Activated naive CD4-positive, alpha-beta T cell treated with anti-CD3 and anti-CD28 coated beads, Interleukin-2, amount 10 ng/mL, durations not matched to agents 7 days and 5 days (primary cell): Measurements from ENCODE around the gene AUNIP.
A peak's percentile ranks its signal among the peaks of the same experiment; 100 is the strongest.

Experiments used
- CTCF ChIA-PET: fragments of 350-600 bp; sonication (Branson Sonifier 250); formaldehyde crosslinking; loops from one replicate; lab custom pipeline; 2021; ENCODE audit warnings: antibody characterized with exemption; lab: Charles Lee
- DNase-seq: peaks from one replicate; pipeline ENCODE4 v3.0.0-alpha.2; 2020
- H3K27ac Mint-ChIP-seq: one replicate; pipeline ENCODE4 v1.8.0; 2021; ENCODE audit warnings: mild to moderate bottlenecking, moderate library complexity, mixed read lengths
- H3K27me3 Mint-ChIP-seq: one replicate; pipeline ENCODE4 v1.8.0; 2021; ENCODE audit warnings: mild to moderate bottlenecking, mixed read lengths
- H3K36me3 Mint-ChIP-seq: one replicate; pipeline ENCODE4 v1.8.0; 2021; ENCODE audit warnings: mixed read lengths
- H3K4me1 Mint-ChIP-seq: one replicate; pipeline ENCODE4 v1.8.0; 2021; ENCODE audit warnings: mixed read lengths
- H3K4me3 Mint-ChIP-seq: one replicate; pipeline ENCODE4 v1.8.0; 2021; ENCODE audit warnings: mild to moderate bottlenecking, moderate library complexity, mixed read lengths
- H3K9me3 Mint-ChIP-seq: one replicate; pipeline ENCODE4 v1.8.0; 2021; ENCODE audit warnings: mixed read lengths

AUNIP gene

DNA sequence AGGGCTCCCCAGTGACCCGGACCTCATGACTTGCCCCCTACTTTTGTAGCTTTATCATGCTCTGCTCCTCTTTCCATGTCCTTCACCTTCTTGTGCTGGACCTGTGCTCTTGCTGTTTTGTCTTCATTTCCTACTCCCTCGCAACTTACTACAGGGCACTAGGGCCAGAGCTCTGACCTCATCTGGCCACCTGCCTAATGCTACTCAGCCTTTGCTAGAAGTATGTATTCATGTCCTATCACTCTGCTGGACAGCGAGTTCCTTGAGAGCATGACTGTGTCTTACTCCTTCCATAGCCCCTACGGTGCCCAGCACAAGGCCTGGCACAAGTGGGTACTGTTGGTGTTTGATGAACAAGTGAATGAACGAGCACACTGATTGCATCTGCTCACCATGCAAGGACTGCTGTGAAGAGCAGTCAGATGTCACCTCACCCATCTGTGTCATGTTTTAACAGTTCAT lies 37.6 kb downstream of the AUNIP start:
- Mint-ChIP-seq H3K27ac (peak overlapping the region; percentile 94), H3K4me1 (peaks cover 47% of the 10 kb centered on the region), H3K9me3 (no peaks in the 10 kb centered on the region), H3K36me3 (peaks cover 18% of the 10 kb centered on the region), H3K4me3 (peak overlapping the region; percentile 95), H3K27me3 (no peaks in the 10 kb centered on the region)
- no peak for DNase-seq
- CTCF ChIA-PET = interaction anchor here (0.8 to 2.3 kb wide), 2 partner anchors 75 to 208 kb away, joined by 3 to 8 read pairs; no protein-coding TSS in a partner anchor

DNA sequence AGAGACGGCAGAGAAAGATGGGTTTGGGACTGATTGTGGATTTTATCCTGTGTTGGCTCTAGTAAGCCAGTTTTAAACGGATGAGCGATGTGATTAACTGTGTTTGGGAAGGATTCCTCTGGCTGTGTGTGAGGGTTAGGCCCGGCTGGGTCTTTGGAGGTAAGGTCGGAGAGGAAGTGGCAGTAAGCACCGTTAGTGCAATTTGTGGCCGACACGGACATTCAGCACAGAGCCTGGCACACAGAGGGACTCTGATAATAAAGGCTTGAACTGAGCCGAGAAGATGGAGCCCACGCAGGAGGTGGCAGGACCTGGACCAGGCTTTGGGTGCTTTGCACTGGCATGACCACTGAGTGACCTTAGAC lies 38.2 kb downstream of the AUNIP start:
- no peak for DNase-seq
- peaks cover 15% of the 10 kb centered on the region for H3K36me3 Mint-ChIP-seq
- H3K4me1 Mint-ChIP-seq = peaks cover 51% of the 10 kb centered on the region
- no peaks in the 10 kb centered on the region for H3K27me3 Mint-ChIP-seq
- H3K9me3 Mint-ChIP-seq = no peaks in the 10 kb centered on the region
- peak overlapping the region; percentile 95 for H3K4me3 Mint-ChIP-seq
- CTCF ChIA-PET = interaction anchor here (2.3 kb wide), 1 partner anchor 75 kb away, joined by 8 read pairs; no protein-coding TSS in a partner anchor
- H3K27ac Mint-ChIP-seq = peak overlapping the region; percentile 94

DNA sequence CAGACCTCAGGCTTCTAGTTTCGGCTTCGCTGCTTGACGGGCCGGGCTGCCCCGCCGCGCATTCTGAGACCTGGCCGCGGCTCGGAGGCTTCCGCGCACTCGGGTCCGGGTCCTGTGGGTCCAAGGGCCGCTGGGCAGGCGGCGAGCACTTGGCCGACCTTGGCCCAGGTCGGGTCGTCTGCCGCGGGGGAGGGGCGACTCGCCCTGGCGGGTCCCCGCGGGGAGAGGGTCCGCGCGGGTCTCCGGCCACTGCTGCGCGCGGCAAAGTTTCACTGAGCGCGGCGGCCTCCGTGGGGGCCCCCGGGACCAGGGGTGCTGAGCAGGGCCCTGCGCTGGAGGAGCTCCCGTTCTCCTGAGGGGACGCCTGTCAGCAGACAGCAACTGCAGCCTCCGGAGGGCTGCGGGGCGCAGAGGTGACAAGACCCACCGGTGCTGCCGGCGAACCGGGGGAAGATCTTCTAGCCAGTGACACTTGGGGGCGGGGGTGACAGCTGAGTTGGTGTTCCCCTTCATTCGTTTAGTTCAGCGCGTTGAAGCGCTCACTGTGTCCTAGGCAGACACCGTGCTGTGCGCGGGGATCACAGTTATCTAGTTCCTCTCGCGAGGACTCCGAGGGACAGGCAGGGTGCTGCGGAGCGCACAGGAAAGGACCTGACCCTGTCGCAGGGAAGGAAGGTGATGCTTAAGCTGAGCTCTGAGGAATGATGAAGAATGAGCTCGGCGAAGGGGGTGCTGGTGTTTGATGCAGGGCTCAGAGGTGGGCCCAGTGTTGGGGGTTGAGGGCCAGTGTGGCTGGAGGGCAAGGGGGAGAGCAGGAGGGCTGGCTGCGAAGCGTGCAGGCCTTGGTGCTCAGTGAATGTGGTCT lies 38.8 kb downstream of the AUNIP start:
- Mint-ChIP-seq H3K9me3 (no peaks in the 10 kb centered on the region), H3K4me3 (peak overlapping the region; percentile 97), H3K36me3 (peaks cover 14% of the 10 kb centered on the region), H3K27ac (peak overlapping the region; percentile 94), H3K4me1 (peaks cover 51% of the 10 kb centered on the region), H3K27me3 (no peaks in the 10 kb centered on the region)
- DNase-seq = peak; percentile 88
- CTCF ChIA-PET = interaction anchor here (1.0 to 1.2 kb wide), 2 partner anchors 10 to 75 kb away, joined by 3 to 4 read pairs; no protein-coding TSS in a partner anchor

DNA sequence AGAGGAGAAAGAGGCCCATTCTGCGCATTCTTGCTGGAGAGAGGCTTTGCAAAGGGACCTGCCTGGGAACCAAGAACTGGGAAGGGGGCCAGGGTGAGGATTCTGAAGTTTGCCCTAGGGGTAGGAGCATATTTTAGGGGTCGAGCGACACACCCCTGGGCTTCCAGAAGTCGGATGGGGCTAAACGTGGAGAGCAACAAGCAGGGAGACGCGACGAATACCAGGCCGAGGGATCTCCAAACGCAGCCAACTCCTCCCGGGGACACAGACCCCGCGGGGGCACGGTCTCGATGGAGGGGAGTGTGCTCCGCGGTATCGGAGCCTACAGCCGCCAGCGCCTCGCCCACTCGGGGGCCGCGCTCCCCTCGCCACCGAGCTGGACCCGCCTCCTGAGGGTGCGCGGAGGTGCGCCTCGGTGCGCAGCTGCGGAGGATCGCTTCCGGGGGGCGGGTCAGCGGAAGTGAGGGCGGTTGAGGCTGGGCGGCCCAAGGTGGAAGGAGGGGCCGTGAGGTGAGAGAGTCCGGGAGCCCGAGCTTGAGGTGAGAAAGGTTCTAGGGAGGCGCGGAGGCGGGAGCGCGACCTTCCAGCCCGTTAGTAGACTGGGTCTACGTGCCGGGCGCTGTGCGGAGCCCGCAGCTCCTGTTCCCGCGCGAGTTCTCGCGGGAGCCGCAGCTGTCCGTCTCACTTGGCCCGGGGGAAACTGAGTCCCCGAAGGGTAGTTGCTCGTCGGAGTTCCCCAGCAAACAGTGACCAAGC lies 39.6 kb downstream of the AUNIP start, which contains the start of gene MTFR1L:
MTFR1L (plus strand) TSS at position 464 of the 756 bp plus-strand sequence. CDS start 3,151 bp downstream, outside the sequence.
- peak; percentile 98 for DNase-seq
- peaks cover 14% of the 10 kb centered on the region for H3K36me3 Mint-ChIP-seq
- H3K27ac Mint-ChIP-seq = peak within 1 kb of the TSS; percentile 94
- CTCF ChIA-PET = interaction anchor here (0.8 to 1.2 kb wide), 3 partner anchors 9 to 178 kb away, joined by 3 to 4 read pairs (median 3); partner anchors contain the start of gene PAFAH2
- H3K4me1 Mint-ChIP-seq = peaks cover 51% of the 10 kb centered on the region
- no peaks in the 10 kb centered on the region for H3K9me3 Mint-ChIP-seq
- H3K4me3 Mint-ChIP-seq = peak within 1 kb of the TSS; percentile 97
- no peaks in the 10 kb centered on the region for H3K27me3 Mint-ChIP-seq

DNA sequence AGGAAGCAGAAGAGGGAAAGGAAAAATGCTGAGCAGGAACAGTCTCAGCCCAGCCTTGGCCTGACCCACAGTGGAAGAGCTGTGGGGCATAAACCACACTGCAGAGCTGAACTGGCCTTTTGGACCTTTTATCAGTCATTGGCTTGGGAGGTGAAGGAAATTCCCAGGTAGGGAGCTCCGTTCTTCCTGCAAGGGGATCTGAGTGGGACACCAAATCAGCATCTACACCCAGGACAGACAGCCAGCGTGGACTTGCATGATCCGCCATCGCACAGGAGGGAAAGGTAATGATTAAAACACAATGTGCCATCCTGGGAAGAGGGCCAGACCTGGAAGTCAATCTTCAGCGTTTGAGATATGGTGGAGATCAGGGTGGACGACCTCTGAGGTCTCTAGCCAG lies 40.7 kb downstream of the AUNIP start:
- Mint-ChIP-seq H3K9me3 (no peaks in the 10 kb centered on the region), H3K27me3 (no peaks in the 10 kb centered on the region), H3K4me1 (peaks cover 51% of the 10 kb centered on the region), H3K4me3 (peak overlapping the region; percentile 97), H3K36me3 (peaks cover 9% of the 10 kb centered on the region), H3K27ac (peak overlapping the region; percentile 85)
- CTCF ChIA-PET = interaction anchor here (0.9 kb wide), 1 partner anchor 125 kb away, joined by 3 read pairs; no protein-coding TSS in a partner anchor
- no peak for DNase-seq

DNA sequence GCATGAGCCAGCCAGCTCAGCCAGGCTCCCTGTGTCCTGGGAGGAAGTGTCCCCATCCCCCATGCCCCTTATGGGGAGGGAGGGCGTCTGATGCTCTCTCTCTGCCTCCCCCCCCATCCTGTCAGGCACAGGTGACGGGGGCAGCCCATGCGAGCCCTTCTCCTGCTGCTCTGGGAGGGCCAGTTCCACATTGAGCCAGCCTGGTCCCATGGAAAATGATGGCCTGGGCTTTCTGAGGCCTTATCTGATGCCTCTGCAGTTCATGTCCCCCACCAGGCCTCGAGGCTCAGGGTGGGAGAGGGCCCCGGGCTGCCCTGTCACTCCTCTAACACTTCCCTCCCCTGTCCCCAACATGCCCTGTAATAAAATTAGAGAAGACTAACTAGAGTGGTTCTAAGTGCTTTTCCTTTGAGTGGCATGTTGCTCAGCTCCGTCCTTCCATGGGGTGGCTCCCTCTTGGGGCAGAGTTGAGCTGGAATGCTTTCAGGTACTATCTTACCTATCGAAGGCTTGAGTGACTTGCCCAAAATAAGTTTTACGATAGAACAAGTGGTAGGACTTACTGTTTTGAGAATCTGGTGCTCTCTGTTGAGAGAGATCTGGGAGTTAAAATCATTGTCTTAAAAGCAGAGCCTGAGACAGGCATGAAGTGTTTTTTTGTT lies 41.3 kb downstream of the AUNIP start:
- H3K27me3 Mint-ChIP-seq = no peaks in the 10 kb centered on the region
- peak overlapping the region; percentile 85 for H3K27ac Mint-ChIP-seq
- H3K36me3 Mint-ChIP-seq = peaks cover 6% of the 10 kb centered on the region
- peaks cover 49% of the 10 kb centered on the region for H3K4me1 Mint-ChIP-seq
- peak overlapping the region; percentile 97 for H3K4me3 Mint-ChIP-seq
- no peaks in the 10 kb centered on the region for H3K9me3 Mint-ChIP-seq
- DNase-seq = no peak
- CTCF ChIA-PET = interaction anchor here (0.9 kb wide), 1 partner anchor 125 kb away, joined by 3 read pairs; no protein-coding TSS in a partner anchor

DNA sequence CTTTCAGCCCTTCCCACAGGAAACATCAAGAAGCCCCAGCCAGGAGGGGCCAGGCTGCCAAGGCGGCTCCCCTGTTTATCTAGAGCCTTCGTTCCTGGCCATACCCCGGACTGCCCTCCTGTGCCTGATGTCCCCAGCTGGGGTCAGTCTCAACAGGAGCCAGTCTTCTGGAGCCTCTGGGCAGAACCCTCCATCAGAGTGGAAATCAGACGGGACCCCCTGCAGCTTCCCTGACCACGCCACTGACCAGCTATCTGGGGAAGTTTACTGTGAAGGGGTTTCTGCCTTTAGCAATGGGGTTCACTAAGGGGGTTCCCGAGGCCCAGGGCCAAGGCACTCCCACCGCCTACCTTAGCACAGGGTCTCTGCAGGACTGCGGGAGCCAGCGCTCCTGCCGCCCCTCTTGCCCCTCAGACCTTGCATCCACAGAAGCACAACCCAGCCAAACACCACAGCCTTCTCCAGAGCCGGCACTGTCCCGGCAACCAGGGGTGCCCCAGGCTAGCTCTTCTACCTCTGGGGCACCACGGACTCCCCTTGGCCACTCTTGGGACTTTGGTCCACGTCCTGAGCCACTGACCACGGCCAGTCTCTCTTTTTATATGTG lies 43.0 kb downstream of the AUNIP start:
- H3K27me3 Mint-ChIP-seq = no peaks in the 10 kb centered on the region
- DNase-seq = no peak
- H3K9me3 Mint-ChIP-seq = no peaks in the 10 kb centered on the region
- H3K4me3 Mint-ChIP-seq = no peak overlapping the region
- peak overlapping the region; percentile 45 for H3K27ac Mint-ChIP-seq
- peaks cover 6% of the 10 kb centered on the region for H3K36me3 Mint-ChIP-seq
- H3K4me1 Mint-ChIP-seq = peaks cover 40% of the 10 kb centered on the region
- CTCF ChIA-PET = no interaction called here

DNA sequence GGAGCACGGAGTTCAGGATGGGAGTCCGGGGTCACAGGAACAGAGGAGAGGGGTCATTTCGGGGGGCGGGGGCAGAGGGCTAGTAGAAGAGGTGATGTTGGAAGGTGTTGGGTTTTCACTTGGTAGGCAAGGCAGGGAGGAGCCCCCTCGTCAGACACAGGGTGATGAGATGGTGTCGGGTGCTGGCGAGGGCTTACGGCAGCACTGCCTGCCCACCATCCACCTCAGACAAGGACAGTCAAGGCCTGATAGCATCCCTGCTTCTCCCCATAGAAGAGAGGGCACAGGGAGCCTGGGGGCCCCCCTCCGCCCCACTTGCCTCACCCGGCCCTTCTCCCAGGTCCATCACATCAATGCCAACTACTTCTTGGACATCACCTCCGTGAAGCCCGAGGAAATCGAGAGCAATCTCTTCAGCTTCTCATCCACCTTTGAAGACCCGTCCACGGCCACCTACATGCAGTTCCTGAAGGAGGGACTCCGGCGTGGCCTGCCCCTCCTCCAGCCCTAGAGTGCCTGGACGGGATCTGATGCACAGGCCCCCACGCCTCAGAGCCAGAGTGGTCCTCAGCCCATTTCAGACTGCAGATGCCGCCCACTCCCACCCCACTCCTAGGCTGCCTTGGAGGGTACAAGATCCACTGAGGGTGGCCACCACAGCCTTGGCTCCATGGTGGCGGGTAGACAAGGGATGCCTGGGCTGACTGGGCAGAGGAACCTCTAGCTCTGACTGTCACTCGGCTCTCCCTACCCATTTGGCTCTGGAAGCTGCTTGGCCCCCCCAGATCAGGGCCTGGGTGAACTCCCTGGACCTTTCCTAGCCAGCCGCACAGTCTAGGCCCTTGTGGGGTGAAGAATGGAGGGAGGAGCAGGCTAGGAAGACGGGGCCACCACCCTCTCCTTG lies 43.8 kb downstream of the AUNIP start:
- H3K27ac Mint-ChIP-seq = no peak overlapping the region
- peaks cover 2% of the 10 kb centered on the region for H3K36me3 Mint-ChIP-seq
- no peak for DNase-seq
- H3K27me3 Mint-ChIP-seq = no peaks in the 10 kb centered on the region
- CTCF ChIA-PET = no interaction called here
- no peak overlapping the region for H3K4me3 Mint-ChIP-seq
- H3K9me3 Mint-ChIP-seq = no peaks in the 10 kb centered on the region
- peaks cover 37% of the 10 kb centered on the region for H3K4me1 Mint-ChIP-seq

DNA sequence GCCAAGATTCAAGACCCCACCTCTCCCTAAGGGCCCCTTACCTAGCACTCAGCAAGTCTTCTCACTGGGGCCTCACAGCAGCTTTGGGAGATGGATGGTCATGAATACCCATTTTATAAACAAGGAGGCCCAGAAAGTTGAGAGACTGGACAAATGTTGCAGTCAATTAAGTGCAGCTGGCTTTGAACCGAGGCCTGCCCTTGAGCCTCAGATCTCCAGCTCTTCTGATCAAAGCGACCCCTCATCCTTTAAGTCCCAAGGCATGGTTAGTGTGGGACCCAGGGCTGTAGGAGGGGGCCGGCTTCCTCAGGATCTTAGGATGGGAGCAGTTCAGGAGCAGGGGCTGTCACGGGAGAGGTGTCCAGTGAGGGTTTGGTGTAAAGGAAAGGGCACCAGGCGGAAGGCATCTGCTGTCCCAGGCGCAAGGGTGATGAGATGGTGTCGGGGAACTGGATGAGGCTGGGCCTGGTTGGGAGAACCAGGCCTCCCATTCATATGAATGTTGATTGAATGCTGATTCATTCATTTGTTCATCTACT lies 44.6 kb downstream of the AUNIP start:
- no peak overlapping the region for H3K27ac Mint-ChIP-seq
- H3K4me3 Mint-ChIP-seq = no peak overlapping the region
- no peak for DNase-seq
- H3K27me3 Mint-ChIP-seq = no peaks in the 10 kb centered on the region
- peaks cover 2% of the 10 kb centered on the region for H3K36me3 Mint-ChIP-seq
- H3K9me3 Mint-ChIP-seq = no peaks in the 10 kb centered on the region
- peaks cover 37% of the 10 kb centered on the region for H3K4me1 Mint-ChIP-seq
- CTCF ChIA-PET = interaction anchor here (0.9 to 1.1 kb wide), 2 partner anchors 17 to 206 kb away, joined by 3 to 4 read pairs; no protein-coding TSS in a partner anchor

DNA sequence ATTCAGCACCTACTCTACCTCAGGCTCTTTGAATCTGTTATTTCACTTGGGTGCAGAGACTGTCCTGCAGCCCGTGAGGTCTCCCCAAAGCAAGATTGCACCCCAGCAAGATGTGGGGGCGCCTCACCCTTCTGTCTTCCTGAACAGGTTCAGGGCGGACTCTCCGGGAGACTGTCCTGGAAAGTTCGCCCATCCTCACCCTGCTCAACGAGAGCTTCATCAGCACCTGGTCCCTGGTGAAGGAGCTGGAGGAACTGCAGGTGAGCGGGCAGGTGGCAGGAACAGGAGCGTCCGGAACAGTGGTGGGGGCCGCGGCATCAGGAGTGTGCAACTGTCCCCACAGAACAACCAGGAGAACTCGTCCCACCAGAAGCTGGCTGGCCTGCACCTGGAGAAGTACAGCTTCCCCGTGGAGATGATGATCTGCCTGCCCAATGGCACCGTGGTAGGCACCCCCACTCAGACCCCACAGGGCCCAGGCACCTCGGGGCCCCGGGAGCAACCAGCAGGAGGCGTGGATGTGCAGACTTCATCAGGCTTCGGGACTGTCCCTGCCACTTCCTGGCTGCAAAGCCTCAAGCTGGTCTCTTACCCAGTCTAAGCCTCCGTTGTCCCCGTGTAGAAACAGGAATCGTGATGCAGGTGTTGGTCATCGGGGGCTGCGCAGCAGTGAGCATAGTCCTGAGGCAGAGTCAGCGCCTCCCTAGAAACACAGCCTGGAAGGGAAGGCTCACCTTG lies 45.4 kb downstream of the AUNIP start:
- no peak overlapping the region for H3K27ac Mint-ChIP-seq
- no peak overlapping the region for H3K4me3 Mint-ChIP-seq
- H3K36me3 Mint-ChIP-seq = peaks cover 2% of the 10 kb centered on the region
- H3K9me3 Mint-ChIP-seq = no peaks in the 10 kb centered on the region
- CTCF ChIA-PET = interaction anchor here (0.9 to 1.1 kb wide), 2 partner anchors 16 to 205 kb away, joined by 3 to 4 read pairs; no protein-coding TSS in a partner anchor
- H3K4me1 Mint-ChIP-seq = peaks cover 31% of the 10 kb centered on the region
- H3K27me3 Mint-ChIP-seq = no peaks in the 10 kb centered on the region
- DNase-seq = no peak

DNA sequence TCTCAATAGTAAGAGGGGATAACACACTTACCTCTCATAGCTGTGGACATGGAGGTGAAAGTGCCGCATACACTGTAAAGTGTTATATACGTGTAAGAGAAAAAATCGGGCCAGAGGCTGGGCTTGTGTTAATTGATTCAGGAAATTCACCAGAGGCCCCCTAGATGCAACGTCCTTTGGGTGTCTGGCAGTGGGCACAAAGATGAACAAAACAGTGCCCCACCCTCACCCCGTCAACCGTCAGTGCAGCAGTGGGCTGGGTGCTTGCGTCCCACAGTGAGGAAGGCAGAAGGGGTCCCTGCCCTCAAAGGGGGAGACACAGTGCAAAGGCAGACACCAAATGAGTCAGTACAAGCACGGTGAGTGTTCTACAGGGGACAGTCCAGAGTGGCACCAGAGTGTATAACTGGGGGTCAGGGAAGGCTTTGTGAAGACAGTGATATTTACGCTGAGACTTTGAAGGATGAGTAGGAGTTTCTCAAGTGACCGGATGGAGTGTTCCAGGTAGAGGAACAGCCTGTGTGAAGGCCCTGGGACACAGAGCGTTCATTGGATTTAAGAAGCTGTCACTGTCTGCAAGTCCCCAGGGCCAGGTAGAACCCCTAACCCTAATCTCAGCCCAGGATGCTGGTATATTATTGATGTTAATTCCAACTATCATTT lies 46.1 kb downstream of the AUNIP start:
- DNase-seq = no peak
- CTCF ChIA-PET = interaction anchor here (1.1 to 1.6 kb wide), 3 partner anchors 204 to 309 kb away, joined by 3 to 5 read pairs (median 4); no protein-coding TSS in a partner anchor
- H3K9me3 Mint-ChIP-seq = no peaks in the 10 kb centered on the region
- no peaks in the 10 kb centered on the region for H3K36me3 Mint-ChIP-seq
- peaks cover 24% of the 10 kb centered on the region for H3K4me1 Mint-ChIP-seq
- H3K27me3 Mint-ChIP-seq = no peaks in the 10 kb centered on the region
- no peak overlapping the region for H3K4me3 Mint-ChIP-seq
- H3K27ac Mint-ChIP-seq = no peak overlapping the region
